Measurements from ENCODE around the gene CUL3.

DNA sequence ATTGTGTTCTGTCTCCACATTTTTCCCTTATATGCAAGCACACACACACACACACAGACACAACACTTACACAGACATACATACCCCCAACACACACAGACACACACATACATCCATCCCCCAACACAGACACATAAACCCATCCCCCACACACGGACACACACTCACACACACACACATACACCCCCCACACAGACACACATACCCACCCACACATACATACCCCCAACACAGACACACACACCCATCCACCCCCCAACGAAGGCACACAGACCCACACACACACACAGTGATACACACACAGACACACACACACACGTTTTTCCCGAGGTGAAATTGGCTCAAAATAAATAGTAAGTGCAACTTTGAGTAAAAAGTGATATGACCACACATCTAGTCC is 41.6 kb upstream of the CUL3 start:
- TF ChIP-seq POLR2AphosphoS5 (IDR thresholded peaks at IDR 0.05) (no peak), POLR2A (IDR thresholded peaks at IDR 0.05) (no peak)
- TF ChIP-seq, protein P1, sequence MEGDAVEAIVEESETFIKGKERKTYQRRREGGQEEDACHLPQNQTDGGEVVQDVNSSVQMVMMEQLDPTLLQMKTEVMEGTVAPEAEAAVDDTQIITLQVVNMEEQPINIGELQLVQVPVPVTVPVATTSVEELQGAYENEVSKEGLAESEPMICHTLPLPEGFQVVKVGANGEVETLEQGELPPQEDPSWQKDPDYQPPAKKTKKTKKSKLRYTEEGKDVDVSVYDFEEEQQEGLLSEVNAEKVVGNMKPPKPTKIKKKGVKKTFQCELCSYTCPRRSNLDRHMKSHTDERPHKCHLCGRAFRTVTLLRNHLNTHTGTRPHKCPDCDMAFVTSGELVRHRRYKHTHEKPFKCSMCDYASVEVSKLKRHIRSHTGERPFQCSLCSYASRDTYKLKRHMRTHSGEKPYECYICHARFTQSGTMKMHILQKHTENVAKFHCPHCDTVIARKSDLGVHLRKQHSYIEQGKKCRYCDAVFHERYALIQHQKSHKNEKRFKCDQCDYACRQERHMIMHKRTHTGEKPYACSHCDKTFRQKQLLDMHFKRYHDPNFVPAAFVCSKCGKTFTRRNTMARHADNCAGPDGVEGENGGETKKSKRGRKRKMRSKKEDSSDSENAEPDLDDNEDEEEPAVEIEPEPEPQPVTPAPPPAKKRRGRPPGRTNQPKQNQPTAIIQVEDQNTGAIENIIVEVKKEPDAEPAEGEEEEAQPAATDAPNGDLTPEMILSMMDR (IDR thresholded peaks at IDR 0.05): no peak

Measured in stomach (tissue), 4 donors.